Measurements from ENCODE around the gene PPP1R14B. TPM values are rescaled to one million over a fixed set of nuclear protein-coding genes. Genes with fewer than 3 reads are reported as not detected.

PPP1R14B gene
- total RNA-seq, 2 experiments from 2014 or later = 96.9 to 105 TPM

DNA sequence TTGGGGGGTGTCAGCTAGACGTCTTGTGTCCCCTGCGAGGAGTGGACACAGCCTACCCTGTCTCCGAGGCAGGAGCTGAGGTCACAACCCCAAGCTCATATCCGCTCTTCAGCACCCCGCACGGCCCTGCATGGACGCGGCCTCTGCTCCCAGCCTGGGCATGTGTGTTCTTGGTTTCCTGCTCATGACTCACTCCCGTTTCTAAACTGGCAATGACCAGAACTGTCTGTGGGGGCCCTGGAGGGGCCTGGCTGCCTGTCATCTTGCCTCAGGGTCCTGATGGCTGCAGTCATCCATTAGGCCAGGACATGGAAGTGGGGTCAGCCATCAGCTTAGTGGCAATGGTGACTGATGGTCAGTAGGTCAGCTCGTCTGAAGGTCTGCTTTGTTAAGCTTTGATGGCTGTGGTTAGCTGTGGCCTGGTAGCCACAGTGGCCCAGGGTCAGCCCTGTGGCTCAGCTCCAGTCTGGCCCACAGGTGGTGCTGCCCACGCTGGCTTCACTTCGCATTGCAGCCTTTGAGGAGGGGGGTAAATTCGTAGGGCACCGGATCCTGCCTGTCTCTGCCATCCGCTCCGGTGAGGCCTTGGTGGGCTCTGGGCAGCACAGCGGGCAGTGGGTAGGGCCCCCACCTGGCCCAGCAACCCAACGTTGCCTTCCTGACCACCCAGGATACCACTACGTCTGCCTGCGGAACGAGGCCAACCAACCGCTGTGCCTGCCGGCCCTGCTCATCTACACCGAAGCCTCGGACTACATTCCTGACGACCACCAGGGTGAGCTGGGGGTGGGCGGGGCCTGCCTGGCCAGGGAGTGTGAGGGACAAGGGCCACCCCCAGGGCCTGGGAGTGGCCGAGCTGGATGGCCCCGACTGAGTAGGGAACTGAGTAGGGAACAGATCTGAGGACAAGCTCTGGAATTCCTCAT is 16.5 kb upstream of the PPP1R14B start:
- Mint-ChIP-seq H3K4me3 (no peak overlapping the region), H3K27ac (no peak overlapping the region), H3K9me3 (no peaks in the 10 kb centered on the region), H3K4me1 (peaks cover 17% of the 10 kb centered on the region), H3K36me3 (ENCODE audit: low read depth) (peaks cover 21% of the 10 kb centered on the region), H3K27me3 (no peaks in the 10 kb centered on the region)
- POLR2A ChIA-PET = interaction anchor here (0.6 to 2.7 kb wide), 6 partner anchors 12 to 57 kb away, joined by 3 to 11 read pairs (median 4); partner anchors contain the start of genes BAD, FERMT3 and PLCB3
- DNase-seq = no peak
- CTCF ChIA-PET = interaction anchor here (3.3 kb wide), 1 partner anchor 12 kb away, joined by 16 read pairs; the partner anchor contains the start of gene PLCB3

- Mint-ChIP-seq H3K27me3 (no peaks in the 10 kb centered on the region), H3K36me3 (ENCODE audit: low read depth) (peaks cover 18% of the 10 kb centered on the region), H3K4me1 (peaks cover 9% of the 10 kb centered on the region), H3K9me3 (no peaks in the 10 kb centered on the region), H3K4me3 (no peak overlapping the region), H3K27ac (no peak overlapping the region)
- ChIA-PET POLR2A (interaction anchor here (1.0 to 2.5 kb wide), 3 partner anchors 11 to 57 kb away, joined by 3 to 7 read pairs (median 5); partner anchors contain the start of genes FERMT3 and PLCB3), CTCF (interaction anchor here (1.0 to 3.3 kb wide), 3 partner anchors 12 to 40 kb away, joined by 3 to 16 read pairs (median 6); partner anchors contain the start of gene PLCB3)
- no peak for DNase-seq
These were observed 15.7 kb upstream of the PPP1R14B start for GRCh38 chr11:64262271-64263002.

DNA sequence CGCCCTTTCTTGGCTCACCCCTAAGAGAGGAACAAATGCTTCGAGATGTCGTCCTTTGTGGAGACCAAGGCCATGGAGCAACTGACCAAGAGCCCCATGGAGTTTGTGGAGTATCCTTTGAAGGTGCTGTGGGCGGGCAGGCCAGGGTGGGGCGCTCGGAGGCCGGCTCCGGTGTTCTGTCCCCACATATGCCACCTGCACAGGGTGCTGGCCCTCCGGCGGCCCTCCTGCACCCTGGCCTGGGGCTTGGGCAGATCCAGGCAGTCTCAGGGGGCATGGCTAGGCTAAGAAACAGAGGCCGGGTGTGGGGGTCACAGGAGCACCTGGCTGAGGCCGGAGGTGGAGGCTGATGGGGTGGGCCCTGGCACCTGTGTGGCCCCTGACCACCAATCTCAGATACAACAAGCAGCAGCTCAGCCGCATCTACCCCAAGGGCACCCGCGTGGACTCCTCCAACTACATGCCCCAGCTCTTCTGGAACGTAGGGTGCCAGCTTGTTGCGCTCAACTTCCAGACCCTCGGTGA is 14.9 kb upstream of the PPP1R14B start:
- no peaks in the 10 kb centered on the region for H3K9me3 Mint-ChIP-seq
- no peak overlapping the region for H3K27ac Mint-ChIP-seq
- H3K4me3 Mint-ChIP-seq = no peak overlapping the region
- no peaks in the 10 kb centered on the region for H3K27me3 Mint-ChIP-seq
- peaks cover 8% of the 10 kb centered on the region for H3K4me1 Mint-ChIP-seq
- H3K36me3 Mint-ChIP-seq (ENCODE audit: low read depth) = peaks cover 19% of the 10 kb centered on the region
- no peak for DNase-seq
- CTCF ChIA-PET = interaction anchor here (1.0 to 1.5 kb wide), 2 partner anchors 11 to 41 kb away, joined by 3 to 6 read pairs; partner anchors contain the start of gene PLCB3
- POLR2A ChIA-PET = interaction anchor here (2.5 kb wide), 1 partner anchor 10 kb away, joined by 7 read pairs; the partner anchor contains the start of gene PLCB3

- CTCF ChIA-PET = no interaction called here
- Mint-ChIP-seq H3K27ac (no peak overlapping the region), H3K9me3 (no peaks in the 10 kb centered on the region), H3K36me3 (ENCODE audit: low read depth) (peaks cover 20% of the 10 kb centered on the region), H3K27me3 (no peaks in the 10 kb centered on the region), H3K4me3 (no peak overlapping the region), H3K4me1 (peaks cover 8% of the 10 kb centered on the region)
- no peak for DNase-seq
- POLR2A ChIA-PET = interaction anchor here (1.1 to 2.5 kb wide), 3 partner anchors 9 to 16 kb away, joined by 3 to 7 read pairs (median 4); partner anchors contain the start of gene PLCB3
These were observed 13.5 kb upstream of the PPP1R14B start for GRCh38 chr11:64260147-64260708.

- no peaks in the 10 kb centered on the region for H3K27me3 Mint-ChIP-seq
- ChIA-PET POLR2A (interaction anchor here (1.3 to 2.9 kb wide), 2 partner anchors 10 to 15 kb away, joined by 4 to 13 read pairs; no protein-coding TSS in a partner anchor), CTCF (interaction anchor here (2.1 kb wide), 1 partner anchor 41 kb away, joined by 6 read pairs; the partner anchor contains the start of gene CATSPERZ)
- H3K9me3 Mint-ChIP-seq = no peaks in the 10 kb centered on the region
- no peak overlapping the region for H3K27ac Mint-ChIP-seq
- H3K4me1 Mint-ChIP-seq = peaks cover 8% of the 10 kb centered on the region
- no peak overlapping the region for H3K4me3 Mint-ChIP-seq
- peaks cover 20% of the 10 kb centered on the region for H3K36me3 Mint-ChIP-seq (ENCODE audit: low read depth)
- no peak for DNase-seq
These were observed 12.9 kb upstream of the PPP1R14B start for GRCh38 chr11:64259533-64260067.

GRCh38 chr11:64258946-64259532 is 12.3 kb upstream of the PPP1R14B start:
- Mint-ChIP-seq H3K36me3 (ENCODE audit: low read depth) (peaks cover 20% of the 10 kb centered on the region), H3K4me1 (peaks cover 9% of the 10 kb centered on the region), H3K27ac (no peak overlapping the region), H3K4me3 (no peak overlapping the region), H3K9me3 (no peaks in the 10 kb centered on the region), H3K27me3 (no peaks in the 10 kb centered on the region)
- DNase-seq = no peak
- CTCF ChIA-PET = interaction anchor here (2.1 kb wide), 1 partner anchor 42 kb away, joined by 6 read pairs; the partner anchor contains the start of gene CATSPERZ
- POLR2A ChIA-PET = interaction anchor here (1.5 to 2.9 kb wide), 3 partner anchors 9 to 13 kb away, joined by 5 to 13 read pairs (median 5); no protein-coding TSS in a partner anchor

- POLR2A ChIA-PET = interaction anchor here (1.0 to 2.9 kb wide), 4 partner anchors 10 to 13 kb away, joined by 3 to 13 read pairs (median 5); no protein-coding TSS in a partner anchor
- CTCF ChIA-PET = interaction anchor here (0.5 to 2.1 kb wide), 2 partner anchors 16 to 43 kb away, joined by 4 to 6 read pairs; partner anchors contain the start of gene CATSPERZ
- no peak for DNase-seq
- Mint-ChIP-seq H3K4me3 (no peak overlapping the region), H3K36me3 (ENCODE audit: low read depth) (peaks cover 20% of the 10 kb centered on the region), H3K9me3 (no peaks in the 10 kb centered on the region), H3K4me1 (peaks cover 14% of the 10 kb centered on the region), H3K27ac (no peak overlapping the region), H3K27me3 (no peaks in the 10 kb centered on the region)
These were observed 11.6 kb upstream of the PPP1R14B start for GRCh38 chr11:64258356-64258755.

DNA sequence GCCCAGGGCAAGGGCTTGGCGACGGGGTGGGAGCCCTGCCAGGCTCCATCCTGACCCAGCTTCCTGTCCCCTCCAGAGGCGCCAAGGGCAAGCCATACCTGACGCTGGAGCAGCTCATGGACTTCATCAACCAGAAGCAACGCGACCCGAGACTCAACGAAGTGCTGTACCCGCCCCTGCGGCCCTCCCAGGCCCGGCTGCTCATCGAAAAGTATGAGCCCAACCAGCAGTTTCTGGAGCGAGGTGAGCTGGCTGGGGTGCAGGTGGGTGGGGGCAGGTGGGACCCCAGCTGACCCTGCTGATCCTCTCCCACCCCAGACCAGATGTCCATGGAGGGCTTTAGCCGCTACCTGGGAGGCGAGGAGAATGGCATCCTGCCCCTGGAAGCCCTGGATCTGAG is 9.6 kb upstream of the PPP1R14B start:
- CTCF ChIA-PET = interaction anchor here (1.1 to 1.6 kb wide), 2 partner anchors 13 to 14 kb away, joined by 3 to 5 read pairs; no protein-coding TSS in a partner anchor
- Mint-ChIP-seq H3K4me1 (peaks cover 24% of the 10 kb centered on the region), H3K9me3 (no peaks in the 10 kb centered on the region), H3K4me3 (no peak overlapping the region), H3K27ac (no peak overlapping the region), H3K36me3 (ENCODE audit: low read depth) (peaks cover 16% of the 10 kb centered on the region), H3K27me3 (no peaks in the 10 kb centered on the region)
- DNase-seq = no peak
- POLR2A ChIA-PET = interaction anchor here (1.2 to 1.6 kb wide), 2 partner anchors 9 to 49 kb away, joined by 3 to 4 read pairs; partner anchors contain the start of gene FERMT3

- DNase-seq = no peak
- CTCF ChIA-PET = interaction anchor here (1.0 kb wide), 1 partner anchor 9 kb away, joined by 3 read pairs; the partner anchor contains the start of gene PPP1R14B
- H3K27me3 Mint-ChIP-seq = no peaks in the 10 kb centered on the region
- H3K27ac Mint-ChIP-seq = no peak overlapping the region
- H3K9me3 Mint-ChIP-seq = no peaks in the 10 kb centered on the region
- H3K4me3 Mint-ChIP-seq = no peak overlapping the region
- peaks cover 27% of the 10 kb centered on the region for H3K4me1 Mint-ChIP-seq
- H3K36me3 Mint-ChIP-seq (ENCODE audit: low read depth) = peaks cover 16% of the 10 kb centered on the region
- POLR2A ChIA-PET = interaction anchor here (0.9 to 1.9 kb wide), 6 partner anchors 9 to 49 kb away, joined by 3 to 6 read pairs (median 3); partner anchors contain the start of genes ESRRA and FERMT3
These were observed 8.7 kb upstream of the PPP1R14B start for GRCh38 chr11:64255135-64256128.

DNA sequence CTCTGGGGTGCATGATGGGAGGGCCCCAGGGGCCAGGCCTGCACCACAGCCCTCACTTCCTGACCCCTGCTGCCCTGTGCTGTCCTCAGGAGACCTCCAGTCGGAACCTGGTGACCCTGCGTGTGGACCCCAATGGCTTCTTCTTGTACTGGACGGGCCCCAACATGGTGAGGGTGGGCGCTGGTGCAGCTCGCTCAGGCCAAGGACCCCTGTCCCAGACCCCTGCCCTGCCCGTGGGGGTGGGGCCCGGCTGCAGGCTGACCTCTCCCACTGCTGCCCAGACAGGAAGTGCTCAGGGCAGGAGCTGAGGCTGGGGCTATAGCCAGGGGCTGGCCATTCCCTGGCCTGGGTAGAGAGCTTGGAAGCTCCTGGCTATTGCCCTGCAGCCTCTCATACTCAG is 7.6 kb upstream of the PPP1R14B start:
- POLR2A ChIA-PET = interaction anchor here (0.6 to 1.9 kb wide), 4 partner anchors 13 to 50 kb away, joined by 3 to 6 read pairs (median 4); partner anchors contain the start of genes ESRRA and NUDT22
- no peak for DNase-seq
- Mint-ChIP-seq H3K27me3 (peaks cover 3% of the 10 kb centered on the region), H3K4me3 (no peak overlapping the region), H3K4me1 (peaks cover 26% of the 10 kb centered on the region), H3K9me3 (no peaks in the 10 kb centered on the region), H3K36me3 (ENCODE audit: low read depth) (peaks cover 6% of the 10 kb centered on the region), H3K27ac (no peak overlapping the region)
- CTCF ChIA-PET = no interaction called here
